Measurements from ENCODE around the gene MORN4.
"Not testable (repeated sequence)": the region's sequence is repeated elsewhere in the genome, so short reads cannot be mapped to it uniquely, and the experiment has no call there.

Gene MORN4

DNA sequence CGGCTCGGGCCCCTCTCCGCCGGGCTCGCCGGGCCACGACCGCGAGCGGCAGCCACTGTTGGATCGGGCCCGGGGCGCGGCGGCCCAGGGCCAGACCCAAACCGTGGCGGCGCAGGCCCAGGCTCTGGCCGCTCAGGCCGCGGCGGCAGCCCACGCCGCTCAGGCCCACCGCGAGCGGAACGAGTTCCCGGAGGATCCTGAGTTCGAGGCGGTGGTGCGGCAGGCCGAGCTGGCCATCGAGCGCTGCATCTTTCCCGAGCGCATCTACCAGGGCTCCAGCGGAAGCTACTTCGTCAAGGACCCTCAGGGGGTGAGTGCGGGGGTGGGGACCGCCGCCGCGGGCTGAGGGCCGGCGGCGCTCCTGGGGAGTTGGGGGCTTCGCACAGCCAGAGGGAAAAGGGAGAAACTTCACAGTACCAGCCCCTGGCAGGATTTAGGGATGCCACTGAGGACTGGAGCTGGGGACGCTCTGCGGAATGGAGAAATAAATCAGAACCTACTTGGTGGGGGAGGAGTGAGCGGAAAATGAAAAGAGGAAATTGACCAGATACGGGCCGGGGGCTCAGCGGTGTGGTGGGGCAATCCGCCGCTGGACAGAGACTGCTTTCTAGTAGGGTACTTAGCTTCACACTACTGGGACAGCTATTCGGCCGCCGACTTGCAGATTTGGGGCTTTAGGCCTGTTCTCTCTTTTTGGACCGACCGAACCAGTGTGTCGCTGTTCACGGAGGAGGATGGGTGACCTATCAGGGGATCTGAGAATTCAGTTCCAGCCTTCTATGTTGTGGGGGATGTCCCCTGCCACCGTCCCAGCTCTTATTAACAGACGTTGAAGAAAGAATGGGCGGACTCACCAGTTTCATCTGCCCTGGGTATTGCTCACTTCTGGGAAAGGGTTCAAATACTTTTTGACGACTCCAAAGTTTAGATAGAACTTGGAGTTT, 7.8 kb upstream of the MORN4 start:
- DNase-seq (ENCODE audit: low read depth), result peak; percentile 15

DNA sequence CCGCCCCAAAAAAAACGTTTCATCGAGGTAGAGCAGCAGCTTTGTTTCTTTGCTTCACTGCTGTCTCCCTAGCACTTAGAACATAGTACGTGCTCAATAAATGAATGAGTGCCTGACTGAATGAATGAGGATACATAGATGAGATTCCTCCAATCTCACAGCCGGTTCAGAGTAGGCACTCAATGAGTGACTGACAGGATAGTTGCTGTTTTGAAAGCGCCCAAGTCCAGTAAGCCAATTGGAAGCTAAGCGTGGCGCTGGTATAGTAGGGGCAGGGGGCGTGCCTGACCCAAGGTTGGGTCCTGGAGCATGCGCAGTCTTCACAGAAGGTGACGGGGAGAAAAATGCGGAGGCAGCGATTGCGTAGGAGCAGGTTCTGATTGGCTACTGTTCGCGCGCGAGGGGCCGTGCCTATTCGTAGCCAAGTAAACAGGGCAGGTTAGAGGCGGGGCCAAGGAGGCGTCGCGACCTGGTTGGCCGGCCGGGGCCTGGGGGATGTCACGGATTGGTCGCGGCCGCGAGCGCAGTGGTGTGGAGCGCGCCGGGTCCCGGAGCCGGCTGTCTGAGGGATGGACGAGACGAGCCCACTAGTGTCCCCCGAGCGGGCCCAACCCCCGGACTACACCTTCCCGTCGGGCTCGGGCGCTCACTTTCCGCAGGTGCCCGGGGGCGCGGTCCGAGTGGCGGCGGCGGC, 7.0 kb upstream of the MORN4 start, which contains the start of gene PI4K2A:
PI4K2A (plus strand) TSS at position 498 of the 694 bp plus-strand sequence; CDS start at position 570, 72 bp downstream.
- peak; percentile 98 for DNase-seq (ENCODE audit: low read depth)

DNA sequence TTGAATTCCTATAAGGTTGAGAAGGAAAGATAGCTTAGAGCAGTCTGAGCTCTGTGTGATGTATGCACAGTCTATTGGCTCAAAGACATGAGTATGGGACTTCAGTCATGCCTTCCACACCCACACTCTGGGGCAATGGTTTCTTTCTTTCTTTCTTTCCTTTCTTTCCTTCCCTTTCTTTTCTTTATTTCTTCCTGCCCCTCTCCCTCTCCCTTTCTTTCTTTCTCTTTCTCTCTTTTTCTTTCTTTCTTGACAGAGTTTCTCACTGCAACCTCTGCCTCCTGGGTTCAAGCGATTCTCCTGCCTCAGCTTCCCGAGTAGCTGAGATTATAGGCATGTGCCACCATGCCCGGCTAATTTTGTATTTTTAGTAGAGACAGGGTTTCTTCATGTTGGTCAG, 5.8 kb upstream of the MORN4 start:
- not testable (repeated sequence) for DNase-seq (ENCODE audit: low read depth)

DNA sequence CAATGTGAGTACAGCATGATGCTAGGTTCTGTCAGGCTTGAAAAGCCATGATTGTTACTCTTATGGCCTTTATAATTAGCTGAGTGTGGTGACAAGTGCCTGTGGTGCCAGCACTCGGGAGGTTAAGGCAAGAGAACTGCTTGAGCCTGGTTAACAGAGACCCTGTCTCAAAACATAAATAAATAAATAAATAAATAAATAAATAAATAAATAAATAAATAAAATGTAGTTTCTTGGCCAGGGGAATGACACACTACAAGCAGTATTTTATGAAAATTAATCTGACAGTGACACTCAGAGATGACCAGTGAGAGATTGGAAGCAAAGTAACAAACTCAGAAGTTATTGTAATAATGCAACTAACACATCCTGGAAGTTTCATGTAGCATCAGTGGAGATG, 2.3 kb upstream of the MORN4 start:
- no peak for DNase-seq (ENCODE audit: low read depth)

DNA sequence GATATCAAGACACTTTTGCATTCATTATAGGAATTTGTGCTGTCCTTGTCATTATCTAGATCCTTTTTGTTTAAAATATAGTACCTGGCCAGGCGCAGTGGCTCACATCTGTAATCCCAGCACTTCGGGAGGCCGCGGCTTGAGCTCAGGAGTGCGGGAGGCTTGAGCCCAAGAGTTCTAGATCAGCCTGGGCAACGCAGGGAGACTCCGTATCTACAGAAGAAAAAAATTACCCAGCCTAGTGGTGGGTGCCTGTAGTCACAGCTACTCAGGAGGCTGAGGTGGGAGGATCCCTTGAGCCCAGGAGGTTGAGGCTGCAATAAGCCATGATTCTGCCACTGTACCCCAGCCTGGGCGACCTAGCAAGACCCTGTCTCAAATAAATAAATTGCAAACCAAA, 621 bp upstream of the MORN4 start:
- DNase-seq (ENCODE audit: low read depth), result no peak

DNA sequence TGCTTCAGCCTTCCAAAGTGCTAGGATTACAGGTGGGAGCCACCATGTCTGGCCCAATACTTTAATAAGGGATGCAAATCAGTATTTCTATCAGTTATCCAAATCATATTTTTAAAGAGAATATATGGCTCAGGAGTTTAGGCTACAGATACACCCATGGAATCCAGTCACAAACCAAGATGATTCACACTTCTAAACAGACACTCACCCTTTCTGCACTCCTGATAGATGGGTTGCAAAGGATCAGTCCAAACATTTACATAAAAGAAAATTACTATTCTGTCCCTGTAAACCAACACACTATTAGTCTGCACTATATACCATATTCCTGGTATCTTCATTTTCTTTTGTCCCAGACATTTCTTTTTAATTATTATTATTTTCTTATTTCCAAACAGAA, 2.2 kb downstream of the MORN4 start:
- no peak for DNase-seq (ENCODE audit: low read depth)

DNA sequence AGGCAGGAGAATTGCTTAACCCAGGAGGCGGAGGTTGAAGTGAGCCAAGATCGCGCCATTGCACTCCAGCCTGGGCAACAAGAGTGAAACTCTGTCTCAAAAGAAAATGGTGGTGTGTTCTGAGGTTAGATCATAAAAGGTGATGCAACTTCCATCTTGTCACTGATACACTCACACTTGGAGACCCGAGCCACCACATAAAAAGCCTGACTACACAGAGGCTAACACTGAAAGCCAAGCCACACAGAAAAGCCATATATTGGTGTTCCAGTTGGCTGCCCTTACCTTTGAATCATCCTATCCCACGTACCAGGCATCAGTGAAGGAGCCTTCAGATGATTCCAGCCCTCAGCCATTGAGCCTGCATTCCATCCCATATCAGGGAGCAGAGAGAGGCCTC, 4.0 kb downstream of the MORN4 start:
- no peak for DNase-seq (ENCODE audit: low read depth)

DNA sequence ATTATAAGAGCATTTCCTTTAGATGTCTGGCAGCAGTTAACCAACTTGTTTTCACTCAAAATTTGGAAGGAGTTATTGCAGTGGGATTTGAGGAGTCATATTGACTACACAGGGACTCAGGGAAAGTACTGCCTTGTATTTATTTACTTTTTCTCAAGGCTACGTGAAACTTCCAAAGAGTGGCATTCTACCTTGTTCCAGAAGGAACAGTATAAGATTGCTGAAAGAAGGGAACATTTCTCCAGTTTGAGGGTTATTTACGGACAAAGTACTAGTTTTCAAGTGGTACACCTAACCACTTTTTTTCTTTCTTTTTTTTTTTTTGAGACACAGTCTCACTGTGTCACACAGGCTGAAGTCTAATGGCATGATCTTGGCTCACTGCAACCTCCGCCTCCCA, 5.1 kb downstream of the MORN4 start:
- DNase-seq (ENCODE audit: low read depth), result no peak

DNA sequence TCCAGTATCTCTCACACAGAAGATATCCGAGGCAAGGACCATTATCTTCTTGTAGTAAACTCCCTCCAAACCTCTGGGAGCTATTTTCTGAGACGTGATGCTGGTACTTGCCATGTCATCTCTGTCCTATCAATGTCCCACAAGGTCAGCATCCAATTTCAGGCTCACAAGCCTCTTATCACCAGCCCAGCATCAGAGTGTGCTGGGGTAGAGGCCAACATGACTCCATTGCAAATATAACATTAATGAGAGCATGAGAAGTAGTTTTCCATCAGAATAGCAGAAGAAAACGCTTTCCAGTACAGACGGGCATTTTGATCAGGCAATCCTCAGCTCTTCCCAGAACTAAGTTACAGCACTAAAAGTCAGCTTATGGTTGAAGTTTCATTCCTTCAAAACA, 5.6 kb downstream of the MORN4 start:
- no peak for DNase-seq (ENCODE audit: low read depth)

DNA sequence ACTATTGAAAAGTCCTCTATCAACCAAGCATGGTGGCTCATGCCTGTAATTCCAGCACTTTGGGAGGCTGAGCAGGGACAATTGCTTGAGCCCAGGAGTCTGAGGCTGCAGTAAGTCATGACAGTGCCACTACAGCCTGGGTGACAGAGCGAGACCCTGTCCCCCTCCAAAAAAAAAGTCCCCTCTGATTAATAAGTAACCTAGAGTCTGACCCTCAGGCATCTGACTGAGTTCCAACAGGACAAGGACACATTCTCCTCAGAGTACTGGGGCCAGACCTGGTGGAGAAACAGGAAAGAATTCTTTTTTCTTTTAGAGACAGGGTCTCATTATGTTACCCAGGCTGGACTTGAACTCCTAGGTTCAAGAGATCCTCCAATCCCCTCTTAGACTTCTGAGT, 10.0 kb downstream of the MORN4 start:
- DNase-seq (ENCODE audit: low read depth), result no peak

DNA sequence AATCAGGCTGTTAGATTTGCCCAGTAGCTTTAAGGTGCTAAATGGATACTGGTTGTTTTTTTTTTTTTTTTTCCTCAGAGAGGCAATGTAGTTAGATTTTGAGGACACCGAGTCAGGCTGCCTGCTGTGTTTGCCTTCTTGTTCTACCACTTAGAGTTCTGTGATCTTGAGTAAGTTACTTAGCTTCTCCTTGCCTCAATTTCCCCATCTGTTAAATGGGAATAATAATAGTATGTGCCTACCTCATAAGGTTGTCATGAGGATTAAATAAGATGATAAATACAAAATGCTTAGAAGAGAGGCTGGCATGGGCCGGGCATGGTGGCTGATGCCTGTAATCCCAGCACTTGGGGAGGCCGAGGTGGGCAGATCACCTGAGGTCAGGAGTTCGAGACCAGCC, 14.6 kb downstream of the MORN4 start:
- no peak for DNase-seq (ENCODE audit: low read depth)

DNA sequence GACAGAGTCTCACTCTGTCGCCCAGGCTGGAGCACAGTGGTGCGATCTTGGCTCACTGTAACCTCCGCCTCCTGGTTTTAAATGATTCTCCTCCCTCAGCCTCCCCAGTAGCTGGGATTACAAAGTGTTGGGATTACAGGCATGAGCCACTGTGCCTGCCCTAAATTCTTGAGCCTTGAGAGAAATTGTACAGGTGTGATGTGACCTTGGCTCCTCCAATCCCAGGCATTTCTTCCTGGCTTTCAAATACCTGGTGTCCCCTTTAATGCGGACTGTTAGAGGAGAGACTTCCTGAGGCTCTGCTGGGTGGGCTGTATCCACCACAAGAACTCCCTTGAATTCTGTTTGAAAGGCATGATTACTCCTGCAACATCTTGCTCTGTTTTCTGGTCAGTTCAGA, 15.0 kb downstream of the MORN4 start:
- DNase-seq (ENCODE audit: low read depth), result no peak

DNA sequence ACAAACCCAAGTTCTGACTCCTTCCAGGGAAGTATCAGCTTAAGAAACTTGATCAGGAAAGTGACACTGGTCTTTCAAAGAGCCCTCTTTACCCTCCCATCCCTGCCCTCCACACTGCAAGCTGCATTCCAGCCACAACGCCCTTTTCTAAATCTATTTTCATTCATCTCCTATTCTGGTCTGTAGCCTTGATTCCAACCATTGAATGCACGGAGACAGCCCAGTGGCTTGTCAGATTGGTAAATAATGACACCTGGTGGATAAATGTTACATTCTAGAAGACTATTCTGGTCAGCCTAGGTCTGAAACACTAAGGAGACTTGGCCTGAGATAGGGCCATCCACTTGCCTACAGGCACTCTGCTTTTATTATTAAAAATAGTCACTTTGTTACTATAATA, 20.9 kb downstream of the MORN4 start:
- no peak for DNase-seq (ENCODE audit: low read depth)

DNA sequence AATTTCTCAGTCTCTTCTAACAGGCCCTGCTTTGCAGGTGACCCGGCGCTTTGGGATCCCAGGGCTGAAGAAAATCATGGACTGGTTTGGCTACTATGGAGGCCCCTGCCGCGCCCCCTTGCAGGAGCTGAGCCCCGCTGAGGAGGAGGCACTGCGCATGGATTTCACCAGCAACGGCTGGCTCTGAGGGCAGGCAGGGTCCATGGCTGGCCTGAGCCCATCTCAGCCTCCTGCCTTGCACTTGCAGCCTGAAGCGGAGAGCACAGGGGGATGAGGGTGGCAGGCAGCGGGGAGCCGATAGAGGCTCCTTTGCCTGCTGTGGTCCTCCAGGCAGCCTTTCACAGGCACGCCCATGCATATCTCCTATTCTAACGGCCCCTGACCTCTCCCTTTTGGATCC, 21.8 kb downstream of the MORN4 start:
- no peak for DNase-seq (ENCODE audit: low read depth)

DNA sequence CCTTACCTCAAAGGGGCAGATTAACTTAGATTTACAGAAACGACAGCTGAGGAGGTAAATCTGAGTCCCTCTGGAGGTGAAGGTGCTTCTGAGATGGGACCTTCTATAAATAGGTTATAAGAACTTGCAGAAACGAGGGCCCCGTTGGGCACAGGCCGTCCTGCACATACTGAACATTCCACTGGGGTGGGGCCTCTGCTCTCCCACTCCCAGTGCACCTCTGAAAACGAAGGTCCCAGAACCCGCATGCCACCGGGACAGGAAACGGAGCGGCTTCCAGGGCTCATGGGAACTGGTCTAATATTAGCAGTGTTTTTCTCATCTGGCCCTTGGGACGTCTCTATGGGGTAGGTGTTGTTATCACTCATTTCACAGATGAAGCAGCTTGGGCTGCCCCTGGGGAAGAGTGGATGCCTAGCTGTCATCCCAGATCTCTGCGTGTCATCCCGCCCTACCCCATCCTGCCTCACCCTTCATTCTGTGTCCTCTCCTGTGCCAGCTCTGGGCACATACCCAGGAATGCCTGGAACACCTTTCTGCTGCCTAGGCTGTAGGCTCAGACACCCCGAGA, 24.2 kb downstream of the MORN4 start:
- DNase-seq (ENCODE audit: low read depth), result no peak

DNA sequence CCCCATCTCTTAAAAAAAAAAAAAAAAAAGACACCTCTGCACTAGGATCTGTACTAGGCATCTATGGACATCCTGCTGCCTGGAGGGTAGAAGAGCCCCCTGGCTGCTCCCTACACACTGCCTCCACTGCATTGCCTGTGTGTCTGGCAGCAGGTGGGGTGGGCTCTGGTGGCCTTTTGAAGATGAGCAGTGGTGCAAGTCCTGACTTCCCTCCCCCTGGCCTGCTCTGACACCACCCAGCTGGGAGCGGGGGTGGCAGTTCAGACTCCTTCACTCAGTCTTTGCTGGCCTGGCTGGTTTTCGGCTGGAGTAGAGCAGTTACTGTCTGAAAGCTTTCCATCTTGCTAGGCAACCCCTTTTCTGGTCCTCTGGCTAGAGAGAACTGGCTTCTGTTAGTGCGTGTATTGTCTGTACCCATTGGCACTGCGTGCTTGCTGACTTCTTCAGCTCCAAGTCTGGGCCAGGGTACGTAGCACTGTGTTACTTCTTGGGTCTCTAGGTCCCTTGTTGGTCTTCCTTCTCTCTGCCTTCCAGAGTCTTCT, 26.1 kb downstream of the MORN4 start:
- DNase-seq (ENCODE audit: low read depth), result no peak

DNA sequence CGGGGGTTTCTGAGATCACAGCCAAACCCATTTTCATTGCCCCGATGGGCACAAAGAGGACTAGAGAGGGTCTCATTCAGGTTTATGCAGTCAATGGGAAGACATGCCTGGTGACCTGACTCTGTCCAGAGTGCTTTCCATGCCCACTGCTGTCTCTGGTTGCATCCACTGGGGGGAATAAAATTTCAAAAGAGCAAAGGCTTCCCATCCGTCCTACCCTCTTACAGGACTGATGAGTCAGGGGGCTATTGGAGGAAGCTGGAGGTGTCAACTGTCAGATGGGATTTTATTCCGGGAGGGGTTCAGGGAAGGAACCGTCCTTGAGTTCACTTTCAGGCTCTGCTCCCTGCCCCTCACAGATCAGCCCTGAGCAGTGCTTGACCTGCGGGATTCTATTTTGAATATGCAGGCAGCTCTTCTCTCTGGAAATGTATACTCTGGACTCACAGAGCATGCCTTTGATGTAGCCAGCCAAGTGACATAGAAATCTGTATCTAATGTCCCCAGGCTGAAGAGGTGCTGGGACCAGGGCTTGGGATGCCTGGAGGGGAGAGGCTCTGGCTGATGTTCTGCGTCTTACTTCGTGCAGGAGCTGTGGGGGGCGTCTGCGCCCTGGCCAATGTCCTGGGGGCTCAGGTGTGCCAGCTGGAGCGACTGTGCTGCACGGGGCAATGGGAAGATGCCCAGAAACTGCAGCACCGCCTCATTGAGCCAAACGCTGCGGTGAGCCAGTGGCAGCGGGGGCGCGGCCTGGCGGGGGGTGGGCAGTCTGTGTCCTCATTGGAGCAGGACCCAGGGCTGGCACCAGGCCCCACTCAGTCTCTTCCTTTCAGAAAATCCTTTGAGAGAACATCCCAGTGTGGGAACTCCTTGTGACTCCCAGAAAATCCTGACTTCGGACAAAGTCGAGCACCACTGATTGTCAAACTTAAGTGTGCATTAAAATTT, 31.8 kb downstream of the MORN4 start:
- no peak for DNase-seq (ENCODE audit: low read depth)

DNA sequence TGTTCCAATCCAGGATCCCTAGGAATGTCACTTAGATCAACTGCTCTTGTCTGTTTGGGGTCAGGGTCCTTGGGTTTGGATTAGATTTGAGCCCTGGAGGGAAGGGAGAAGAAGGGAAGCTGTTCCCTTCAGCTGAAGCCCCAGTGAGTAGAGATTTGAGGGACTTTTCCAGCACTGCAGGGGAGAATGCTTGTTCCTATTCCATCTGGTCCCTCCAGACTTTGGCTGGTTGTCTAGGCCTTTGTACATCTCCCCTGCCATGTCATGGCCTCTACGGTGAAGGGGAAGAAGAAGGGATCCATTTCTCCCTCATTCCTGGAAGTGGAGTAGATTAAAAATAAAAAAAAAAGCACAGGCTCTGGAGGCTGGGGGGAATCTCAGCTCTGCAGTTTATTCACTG, 32.7 kb downstream of the MORN4 start:
- DNase-seq (ENCODE audit: low read depth), result no peak

DNA sequence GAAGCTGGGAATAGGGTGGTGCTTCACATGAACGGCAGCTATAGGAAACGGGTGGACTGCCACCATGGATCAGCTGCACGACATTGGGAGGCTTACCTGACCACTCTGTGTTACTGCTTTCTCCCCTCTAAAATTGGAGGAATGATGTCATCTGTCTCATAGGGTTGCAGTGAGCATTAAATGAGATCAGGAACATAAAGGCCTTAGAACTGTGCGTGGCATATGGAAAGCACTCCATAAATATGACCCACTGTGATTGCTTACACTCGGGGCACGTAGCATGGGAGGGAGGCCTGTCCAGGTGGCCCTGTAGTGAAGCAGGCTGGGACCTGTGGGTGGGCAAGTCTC, 34.1 kb downstream of the MORN4 start:
- DNase-seq (ENCODE audit: low read depth), result no peak

DNA sequence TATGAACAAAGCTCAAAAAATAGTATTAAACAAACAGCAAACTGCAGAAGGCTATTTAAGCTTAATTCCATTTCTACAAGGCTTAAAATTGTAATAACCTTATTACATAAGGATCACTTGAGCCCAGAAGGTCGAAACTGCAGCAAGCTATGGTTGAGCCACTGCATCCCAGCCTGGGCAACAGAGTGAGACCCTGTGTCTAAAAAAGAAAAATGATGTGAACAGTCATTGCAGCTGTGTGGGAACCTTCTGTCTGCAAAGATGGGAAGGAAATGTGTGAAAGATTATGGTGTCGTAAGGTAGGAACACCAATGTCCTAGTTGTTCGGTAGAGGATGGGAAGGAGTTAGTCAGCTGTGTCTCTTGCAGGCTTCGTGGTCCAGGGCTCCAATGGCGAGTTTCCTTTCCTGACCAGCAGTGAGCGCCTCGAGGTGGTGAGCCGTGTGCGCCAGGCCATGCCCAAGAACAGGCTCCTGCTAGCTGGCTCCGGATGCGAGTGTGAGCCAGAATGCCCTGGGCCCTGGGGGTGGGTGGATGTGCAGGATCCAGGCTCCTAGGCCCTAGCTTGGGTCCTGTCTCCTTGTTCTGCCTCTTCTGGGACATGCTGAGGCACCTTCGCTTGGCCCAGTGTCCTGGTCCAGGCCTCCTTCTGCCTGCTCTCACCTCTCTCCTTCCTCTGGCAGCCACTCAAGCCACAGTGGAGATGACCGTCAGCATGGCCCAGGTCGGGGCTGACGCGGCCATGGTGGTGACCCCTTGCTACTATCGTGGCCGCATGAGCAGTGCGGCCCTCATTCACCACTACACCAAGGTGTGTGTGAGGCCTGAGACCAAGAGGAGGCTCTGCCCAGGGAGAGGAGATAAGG, 34.7 kb downstream of the MORN4 start:
- no peak for DNase-seq (ENCODE audit: low read depth)

DNA sequence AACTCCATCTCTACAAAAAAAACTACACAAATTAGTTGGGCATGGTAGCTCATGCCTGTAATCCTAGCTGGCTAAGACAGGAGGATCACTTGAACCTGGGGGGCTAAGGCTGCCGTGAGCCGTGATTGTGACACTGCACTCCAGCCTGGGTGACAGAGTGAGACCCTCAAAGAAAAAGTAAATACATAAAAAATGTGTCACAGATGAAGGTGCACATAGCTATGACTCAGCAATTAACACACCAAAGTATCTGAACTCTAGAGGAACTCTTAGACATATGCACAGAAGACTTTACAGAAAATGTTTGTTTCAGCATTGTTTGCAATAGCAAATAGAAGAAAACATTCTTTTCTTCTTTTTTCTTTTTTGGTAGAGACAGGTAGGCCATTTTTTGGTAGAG, 35.5 kb downstream of the MORN4 start:
- no peak for DNase-seq (ENCODE audit: low read depth)

All from stimulated activated CD8-positive, alpha-beta memory T cell treated with anti-CD3 and anti-CD28 coated beads, Interleukin-4, amount 100 ng/mL, for 24 hours (primary cell).